C1 segment of cervical spinal cord (tissue), 14 donors: Measurements from ENCODE around the gene RBBP8.
A peak's percentile ranks its signal among the peaks of the same experiment; 100 is the strongest.

Source experiments
- DNase-seq, 14 donors: peaks; one replicate each; lab custom pipeline; 2025; lab: John Stamatoyannopoulos, UW

The RBBP8 gene

GRCh38 chr18:23059541-23060465 is 126.7 kb downstream of the RBBP8 start:
- no peak for DNase-seq

GRCh38 chr18:23062011-23062410 is 128.9 kb downstream of the RBBP8 start:
- DNase-seq: no peak

GRCh38 chr18:23063502-23063901 is 130.4 kb downstream of the RBBP8 start:
- no peak for DNase-seq

DNA sequence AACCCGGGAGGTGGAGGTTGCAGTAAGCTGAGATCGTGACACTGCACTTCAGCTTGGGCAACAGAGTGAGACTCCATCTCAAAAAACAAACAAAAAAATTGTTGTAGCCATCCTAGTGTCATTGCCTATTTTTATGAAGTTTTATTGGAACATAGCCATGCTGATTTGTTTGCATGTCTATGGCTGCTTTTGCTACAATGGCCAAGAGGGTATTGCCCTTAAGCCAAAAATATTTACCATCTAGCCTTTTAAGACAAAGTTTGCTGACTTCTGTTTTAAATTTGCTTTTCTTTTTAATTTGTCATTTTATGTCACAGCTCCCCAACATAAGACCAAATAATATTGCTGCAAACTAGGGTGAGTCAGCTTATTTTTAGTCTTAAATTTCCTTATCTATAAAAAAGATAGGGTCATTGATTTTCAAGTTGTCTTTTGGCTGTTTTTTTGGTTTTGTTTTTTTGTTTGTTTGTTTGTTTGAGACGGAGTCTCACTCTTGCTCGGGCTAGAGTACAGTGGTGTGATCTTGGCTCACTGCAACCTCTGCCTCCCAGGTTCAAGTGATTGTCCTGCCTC is 132.2 kb downstream of the RBBP8 start:
- no peak for DNase-seq

DNA sequence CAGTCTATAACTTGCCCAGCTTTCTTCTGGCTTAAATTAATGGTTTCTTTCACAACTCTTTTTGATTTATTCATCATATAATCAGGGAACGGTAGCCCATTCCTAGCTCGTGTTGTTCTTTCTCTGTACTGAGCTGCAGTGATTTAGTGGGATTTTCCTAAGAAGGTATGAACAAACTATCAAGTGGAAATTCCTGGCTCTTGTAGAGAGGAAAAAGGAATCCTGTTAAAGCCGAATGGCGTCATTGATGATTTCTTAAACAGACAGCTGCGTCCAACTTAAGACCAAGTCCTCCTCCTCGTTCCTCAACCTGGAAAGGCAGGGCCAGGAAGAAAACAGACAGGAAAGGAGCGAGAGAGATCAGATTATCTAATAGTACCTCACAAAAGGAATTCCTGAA is 132.9 kb downstream of the RBBP8 start:
- no peak for DNase-seq

- DNase-seq: no peak
These were observed 133.4 kb downstream of the RBBP8 start for GRCh38 chr18:23066504-23067039.

- DNase-seq: no peak
These were observed 134.1 kb downstream of the RBBP8 start for GRCh38 chr18:23067236-23067635.

DNA sequence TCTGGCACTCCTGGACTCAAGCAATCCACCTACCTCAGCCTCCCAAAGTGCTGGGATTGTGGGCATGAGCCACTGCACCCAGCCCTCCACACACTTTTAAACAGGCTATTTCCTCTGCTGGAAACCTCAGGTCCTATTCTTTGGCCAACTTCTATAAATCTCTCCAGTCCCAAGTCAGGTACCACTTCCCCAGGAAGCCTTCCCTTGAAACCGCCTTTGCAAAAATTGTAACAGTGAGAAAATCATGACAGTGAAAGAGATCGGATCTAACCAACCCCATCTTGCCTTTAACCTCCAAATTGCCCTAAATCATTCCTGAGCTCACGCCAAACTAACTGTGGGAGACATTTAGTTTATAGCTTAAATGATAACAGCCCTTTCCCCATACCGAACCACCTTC is 134.9 kb downstream of the RBBP8 start:
- DNase-seq: no peak

- peak in 1 of 14 donors; percentile 6 for DNase-seq
These were observed 135.6 kb downstream of the RBBP8 start for GRCh38 chr18:23068570-23069310.

- peak in 1 of 14 donors; percentile 18 for DNase-seq
These were observed 136.4 kb downstream of the RBBP8 start for GRCh38 chr18:23069481-23069880.

GRCh38 chr18:23069898-23070297 is 136.8 kb downstream of the RBBP8 start:
- no peak for DNase-seq

DNA sequence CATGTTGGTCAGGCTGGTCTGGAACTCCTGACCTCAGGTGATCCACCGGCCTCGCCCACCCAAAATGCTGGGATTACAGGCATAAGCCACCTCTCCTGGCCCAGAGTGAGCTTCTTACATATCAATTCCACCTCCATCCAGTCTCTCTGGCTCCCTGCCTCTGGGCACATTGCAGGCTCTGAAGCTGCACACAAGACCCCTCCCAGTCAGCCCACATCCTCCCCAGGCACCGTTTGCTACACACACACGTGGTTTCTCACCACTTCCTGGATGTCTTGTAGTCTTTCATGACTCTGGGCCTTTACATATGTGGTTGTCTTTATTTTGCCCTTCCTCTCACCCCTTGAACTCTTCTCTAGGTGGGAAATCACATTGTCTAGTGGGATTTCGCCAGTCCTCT is 138.2 kb downstream of the RBBP8 start:
- peak in 6 of 14 donors; percentile 12 to 45 (median 18) for DNase-seq

- no peak for DNase-seq
These were observed 139.0 kb downstream of the RBBP8 start for GRCh38 chr18:23072079-23072478.

GRCh38 chr18:23073996-23074606 is 141.0 kb downstream of the RBBP8 start:
- DNase-seq: no peak
